Measurements from ENCODE around the gene NID1.

NID1 gene

GRCh38 chr1:235947989-235948388 lies 116.9 kb downstream of the NID1 start:
- no peak for TF ChIP-seq CTCF (IDR thresholded peaks at IDR 0.05; ENCODE audit: low read depth, low read length)
- no peak overlapping the region for H3K4me3 ChIP-seq (ENCODE audit: low read depth, low read length)

- no peak for TF ChIP-seq CTCF (IDR thresholded peaks at IDR 0.05; ENCODE audit: low read depth, low read length)
- no peak overlapping the region for H3K4me3 ChIP-seq (ENCODE audit: low read depth, low read length)
These were observed 118.3 kb downstream of the NID1 start for GRCh38 chr1:235946571-235946981.

GRCh38 chr1:235945775-235946570 lies 118.9 kb downstream of the NID1 start:
- TF ChIP-seq CTCF (IDR thresholded peaks at IDR 0.05; ENCODE audit: low read depth, low read length), result no peak
- H3K4me3 ChIP-seq (ENCODE audit: low read depth, low read length), result no peak overlapping the region

GRCh38 chr1:235943581-235944114 lies 121.2 kb downstream of the NID1 start:
- no peak for TF ChIP-seq CTCF (IDR thresholded peaks at IDR 0.05; ENCODE audit: low read depth, low read length)

GRCh38 chr1:235942979-235943575 lies 121.8 kb downstream of the NID1 start:
- no peak for TF ChIP-seq CTCF (IDR thresholded peaks at IDR 0.05; ENCODE audit: low read depth, low read length)
- no peak overlapping the region for H3K4me3 ChIP-seq (ENCODE audit: low read depth, low read length)

More at GRCh38 chr1:235943581-235944114, 121.2 kb downstream of the NID1 start:
- H3K4me3 ChIP-seq (ENCODE audit: low read depth, low read length), result no peak overlapping the region

- TF ChIP-seq CTCF (IDR thresholded peaks at IDR 0.05; ENCODE audit: low read depth, low read length), result no peak
- no peak overlapping the region for H3K4me3 ChIP-seq (ENCODE audit: low read depth, low read length)
These were observed 122.3 kb downstream of the NID1 start for GRCh38 chr1:235942625-235942934.

All from WI38 (cell line).